AG09309 (cell line): Measurements from ENCODE around the gene SPN.
"Not testable (repeated sequence)": the region's sequence is repeated elsewhere in the genome, so short reads cannot be mapped to it uniquely, and the experiment has no call there.

Experiments used
- DNase-seq: peaks from one replicate; pipeline ENCODE4 v3.0.0-alpha.2; 2010; ENCODE audit warnings: low read depth
- H3K4me3 ChIP-seq: 2 replicates; pipeline ENCODE4 v1.5.1; 2011; ENCODE audit warnings: mild to moderate bottlenecking, low read depth, low read length, moderate library complexity; ENCODE audit not compliant: control insufficient read depth
- CTCF ChIP-seq: IDR thresholded peaks from 2 replicates; pipeline ENCODE4 v1.5.1; 2011; ENCODE audit warnings: mild to moderate bottlenecking, low read depth, low read length, inconsistent platforms; ENCODE audit not compliant: insufficient read depth, control insufficient read depth; ENCODE audit errors: missing control alignments

The SPN gene

GRCh38 chr16:29699324-29700219 lies 36.5 kb downstream of the SPN start:
- no peak for DNase-seq
- TF ChIP-seq CTCF = no peak
- H3K4me3 ChIP-seq = no peak overlapping the region

DNA sequence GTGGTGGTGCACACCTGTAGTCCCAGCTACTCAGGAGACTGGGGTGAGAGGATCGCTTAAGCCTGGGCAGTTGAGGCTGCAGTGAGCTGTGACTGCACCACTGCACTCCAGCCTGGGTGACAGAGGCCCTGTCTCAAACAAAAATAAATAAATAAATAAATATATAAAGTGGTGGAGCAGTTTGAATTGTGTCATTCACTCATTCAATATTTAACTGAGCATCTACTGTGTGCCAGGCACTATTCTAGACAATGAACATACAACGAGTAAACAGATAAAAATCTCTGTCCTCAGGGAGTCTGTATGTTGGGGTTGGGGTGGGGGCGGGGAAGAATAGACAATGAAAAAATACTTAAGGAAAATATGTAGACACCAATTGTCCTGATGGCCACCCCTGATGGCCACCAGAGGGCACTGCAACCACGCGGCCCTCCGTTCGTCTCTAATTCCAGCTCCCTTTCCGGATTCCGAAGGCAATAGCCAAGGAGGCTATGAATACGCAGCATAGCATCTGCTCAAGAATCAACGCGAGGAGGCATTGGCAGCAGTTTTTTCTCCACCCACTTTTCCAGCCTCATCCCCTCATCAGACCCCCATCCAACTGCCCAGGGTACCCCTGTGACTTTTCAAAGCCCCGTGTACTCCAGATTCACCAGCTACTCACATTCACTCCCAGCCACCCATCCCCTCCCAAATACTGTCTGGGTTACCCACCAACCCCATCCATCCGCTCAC lies 37.4 kb downstream of the SPN start:
- DNase-seq = peak; percentile 66
- TF ChIP-seq CTCF = peak; percentile 93
- H3K4me3 ChIP-seq = no peak overlapping the region

- no peak for TF ChIP-seq CTCF
- no peak for DNase-seq
- no peak overlapping the region for H3K4me3 ChIP-seq
Measured at GRCh38 chr16:29701214-29701555, 38.1 kb downstream of the SPN start.

GRCh38 chr16:29702269-29702668 lies 39.2 kb downstream of the SPN start:
- H3K4me3 ChIP-seq = no peak overlapping the region
- no peak for TF ChIP-seq CTCF
- DNase-seq = no peak

DNA sequence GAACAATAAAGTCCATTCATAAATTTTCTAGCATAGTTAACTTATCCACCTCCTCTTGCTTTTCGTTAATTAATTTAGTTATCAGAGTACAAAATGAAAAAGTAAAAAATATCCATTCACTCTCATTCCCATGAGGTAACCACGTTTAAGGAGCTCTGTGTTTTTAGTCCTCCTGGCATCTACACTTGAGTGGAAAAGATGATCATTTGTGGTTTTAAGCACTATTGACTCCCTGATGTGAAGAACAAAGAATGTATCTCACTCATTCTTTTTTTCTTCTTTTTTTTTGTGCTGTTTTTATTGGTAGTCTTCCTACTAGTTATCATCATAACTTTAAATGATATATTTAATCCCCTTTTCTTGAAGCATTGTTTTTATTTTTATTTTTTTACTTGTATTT lies 42.0 kb downstream of the SPN start:
- DNase-seq = no peak
- TF ChIP-seq CTCF = no peak

DNA sequence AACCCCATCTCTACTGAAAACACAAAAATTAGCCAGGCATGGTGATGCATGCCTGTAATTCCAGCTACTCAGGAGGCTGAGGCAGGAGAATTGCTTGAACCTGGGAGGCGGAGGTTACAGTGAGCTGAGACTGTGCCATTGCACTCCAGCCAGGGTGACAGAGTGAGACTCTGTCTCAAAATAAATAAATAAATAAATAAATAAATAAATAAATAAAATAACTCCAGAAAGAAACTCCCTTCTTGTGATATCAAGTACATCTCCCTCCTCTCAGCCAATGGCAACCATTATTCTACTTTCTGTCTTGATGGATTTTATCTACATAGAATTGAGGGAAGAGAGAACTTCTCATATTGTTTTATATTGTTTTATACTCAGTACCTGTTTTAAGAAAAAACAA lies 44.1 kb downstream of the SPN start:
- not testable (repeated sequence) for DNase-seq, H3K4me3 ChIP-seq

More for the DNA sequence above, 42.0 kb downstream of the SPN start:
- no peak overlapping the region for H3K4me3 ChIP-seq
